OCI-M2 (cell line): ENCODE data around the gene DNAJC1.
"Not testable (repeated sequence)": the region's sequence is repeated elsewhere in the genome, so short reads cannot be mapped to it uniquely, and the experiment has no call there.

Experiments
- DNase-seq: peaks from one replicate; lab custom pipeline; 2025; ENCODE audit not compliant: unreplicated experiment; lab: John Stamatoyannopoulos, UW

Gene DNAJC1

GRCh38 chr10:21907436-21907835 is 96.1 kb downstream of the DNAJC1 start:
- DNase-seq, result no peak

DNA sequence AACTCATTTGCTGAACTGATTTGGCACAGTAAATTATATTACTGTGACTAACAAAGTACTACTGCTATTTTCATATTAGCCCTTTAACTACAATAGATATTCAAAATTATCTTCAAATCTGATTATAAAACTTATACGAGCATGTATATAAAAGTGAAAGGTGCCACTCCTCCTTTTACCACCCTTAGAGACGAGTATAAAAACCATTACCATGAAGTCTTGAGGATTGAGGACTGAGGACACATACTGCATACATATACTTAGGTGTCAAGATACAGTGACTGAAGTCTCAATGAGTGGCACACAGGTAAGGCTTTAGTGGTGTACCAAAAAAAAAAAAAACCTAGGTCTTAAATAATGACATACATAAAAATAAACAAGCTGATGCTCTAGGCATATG is 98.6 kb downstream of the DNAJC1 start:
- DNase-seq, result no peak

DNA sequence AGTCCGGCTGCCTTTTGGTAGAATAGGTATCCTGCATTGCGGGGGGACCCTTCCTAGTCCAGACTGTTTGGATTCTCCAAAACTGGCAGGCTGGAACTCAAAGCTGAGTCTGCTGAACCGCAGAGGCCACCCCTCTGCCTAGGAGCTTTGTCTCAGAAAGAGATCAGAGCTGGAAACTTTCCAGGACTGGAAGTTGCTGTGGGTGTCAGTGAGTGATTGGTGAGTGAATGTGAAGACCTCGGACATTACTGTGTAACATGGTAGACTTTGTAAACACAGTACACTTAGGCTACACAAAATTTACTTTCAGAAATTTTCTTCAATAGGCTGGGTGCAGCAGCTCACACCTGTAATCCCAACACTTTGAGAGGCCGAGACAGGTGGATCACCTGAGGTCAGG is 103.8 kb downstream of the DNAJC1 start:
- no peak for DNase-seq

DNA sequence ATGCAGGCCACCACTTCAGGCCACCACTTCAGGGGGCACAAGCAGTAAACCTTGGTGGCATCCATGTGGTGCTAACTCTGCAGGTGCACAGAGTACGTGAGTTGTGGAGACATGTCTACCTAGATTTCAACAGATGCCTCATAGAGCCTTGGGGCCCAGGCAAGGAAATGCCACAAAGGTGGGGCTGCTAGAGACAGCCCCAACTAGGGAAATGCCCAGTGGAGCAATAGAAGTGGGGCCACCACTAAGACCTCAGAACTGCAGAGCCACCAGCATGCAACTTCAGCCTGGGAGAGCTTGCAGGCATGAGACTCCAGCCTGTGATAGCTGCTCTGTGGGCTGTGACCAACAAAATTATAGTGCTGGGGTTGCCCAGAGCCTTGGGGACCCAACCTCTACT is 107.6 kb downstream of the DNAJC1 start:
- no peak for DNase-seq

GRCh38 chr10:21894648-21895342 is 108.7 kb downstream of the DNAJC1 start:
- DNase-seq, result no peak

DNA sequence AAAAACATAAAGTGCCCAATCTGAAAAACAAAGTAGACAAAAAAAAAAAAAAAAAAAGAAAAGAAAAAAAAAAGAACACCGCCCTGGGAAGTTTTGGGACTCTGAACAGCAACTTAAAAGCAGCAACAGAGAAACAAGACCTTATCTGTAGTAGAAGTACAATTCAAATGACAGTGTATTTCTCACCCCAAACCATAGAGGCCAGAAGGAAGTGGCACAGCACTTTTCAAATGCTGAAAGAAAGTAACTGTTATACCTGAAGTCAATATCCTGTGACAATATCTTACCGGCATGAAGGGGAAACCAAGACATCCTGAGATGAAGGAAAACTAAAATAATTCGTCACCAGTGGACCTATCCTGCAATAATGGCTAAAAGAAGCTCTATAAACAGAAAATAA is 112.1 kb downstream of the DNAJC1 start:
- no peak for DNase-seq

DNA sequence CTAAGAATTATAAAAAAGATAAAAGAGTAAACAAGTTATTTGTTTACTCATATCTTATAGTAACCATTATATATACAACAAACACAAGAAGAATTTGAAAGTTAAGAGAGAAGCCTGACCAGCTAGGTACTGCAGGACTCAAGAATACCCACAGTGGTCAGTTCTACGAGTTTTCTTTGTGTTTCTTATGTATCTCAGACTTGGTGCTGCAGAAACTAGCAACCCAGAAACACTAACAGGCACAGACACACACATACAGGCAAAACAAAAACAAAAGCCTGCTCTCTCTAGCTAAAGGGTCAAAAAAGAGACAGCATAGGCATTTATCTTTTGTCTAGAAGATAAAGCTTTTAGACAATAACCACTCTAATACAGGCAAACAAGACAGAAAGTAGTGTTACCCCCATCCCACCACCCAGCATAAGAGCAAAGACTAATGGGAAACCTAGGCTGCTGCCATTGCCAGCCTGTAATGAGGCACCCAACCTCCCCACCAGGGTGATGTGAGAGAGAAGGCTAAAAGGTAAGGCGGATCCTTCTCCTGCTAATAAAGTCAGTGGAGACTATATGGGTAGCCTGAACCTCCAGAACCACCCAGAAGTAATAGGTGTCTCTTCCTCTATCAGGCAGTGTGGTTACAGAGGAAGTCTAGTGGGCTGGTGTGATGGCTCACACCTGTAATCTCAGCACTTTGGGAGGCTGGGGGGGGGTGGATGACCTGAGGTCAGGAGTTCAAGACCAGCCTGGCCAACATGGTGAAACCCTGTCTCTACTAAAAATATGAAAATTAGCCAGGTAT is 113.9 kb downstream of the DNAJC1 start:
- DNase-seq, result no peak

DNA sequence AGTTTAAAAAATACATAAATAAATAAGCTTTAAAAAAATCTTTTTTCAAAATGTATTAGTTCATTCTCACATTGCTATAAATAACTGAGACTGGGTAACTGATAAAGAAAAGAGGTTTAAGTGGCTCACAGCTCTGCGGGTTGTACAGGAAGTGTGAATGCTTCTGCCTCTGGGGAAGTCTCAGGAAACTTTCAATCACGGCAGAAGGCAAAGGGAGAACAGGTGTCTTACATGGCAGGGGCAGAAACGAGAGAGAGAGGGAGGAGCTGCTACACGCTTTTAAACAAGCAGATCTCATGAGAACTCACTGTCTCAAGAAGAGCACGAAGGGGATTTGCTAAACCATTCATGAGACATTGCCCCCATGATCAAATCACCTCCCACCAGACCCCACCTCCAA is 114.6 kb downstream of the DNAJC1 start:
- no peak for DNase-seq

- DNase-seq, result no peak
Measured at GRCh38 chr10:21885940-21886339, 117.6 kb downstream of the DNAJC1 start.

- no peak for DNase-seq
Measured at GRCh38 chr10:21873198-21873597, 130.3 kb downstream of the DNAJC1 start.

GRCh38 chr10:21872771-21873170 is 130.8 kb downstream of the DNAJC1 start:
- not testable (repeated sequence) for DNase-seq

- DNase-seq, result no peak
Measured at GRCh38 chr10:21870849-21871248, 132.7 kb downstream of the DNAJC1 start.

DNA sequence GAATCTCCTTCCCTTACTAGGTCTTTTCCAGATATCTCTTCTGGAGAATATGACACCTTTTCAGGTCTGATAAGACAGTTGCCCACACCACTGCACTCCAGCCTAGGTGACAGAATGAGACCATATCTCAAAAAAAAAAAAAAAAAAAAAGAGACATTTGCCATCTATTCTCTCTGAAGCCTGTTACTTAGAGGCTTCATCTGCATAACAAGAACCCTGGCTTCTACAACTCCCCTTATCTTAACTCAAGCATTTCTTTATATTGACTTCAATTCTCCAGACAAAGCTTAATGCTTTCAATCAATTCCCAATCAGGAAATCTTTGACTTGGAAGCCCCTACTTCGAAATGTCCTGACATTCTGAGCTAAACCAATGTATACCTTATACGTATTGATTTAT is 134.4 kb downstream of the DNAJC1 start:
- DNase-seq, result not testable (repeated sequence)

- DNase-seq, result no peak
Measured at GRCh38 chr10:21860718-21861117, 142.8 kb downstream of the DNAJC1 start.

DNA sequence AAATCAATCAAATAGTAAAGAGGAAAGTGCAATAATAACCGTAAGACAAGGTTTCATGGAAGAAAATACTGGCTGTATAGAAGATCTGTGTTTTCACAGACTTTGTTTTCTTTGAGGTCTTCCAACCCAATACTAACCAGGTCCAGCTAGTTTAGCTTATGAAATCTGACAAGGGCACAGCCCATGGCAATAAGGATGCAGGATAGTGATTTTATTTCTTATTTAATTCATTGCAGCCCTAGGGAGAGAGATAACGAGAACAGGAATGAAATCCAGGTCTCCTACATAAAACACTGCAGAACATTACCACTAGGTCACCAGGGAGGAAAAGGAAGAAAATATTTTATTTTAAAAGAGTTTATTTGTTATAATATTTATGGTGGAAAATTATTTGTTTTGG is 145.1 kb downstream of the DNAJC1 start:
- no peak for DNase-seq

- no peak for DNase-seq
Measured at GRCh38 chr10:21849607-21850006, 153.9 kb downstream of the DNAJC1 start.

DNA sequence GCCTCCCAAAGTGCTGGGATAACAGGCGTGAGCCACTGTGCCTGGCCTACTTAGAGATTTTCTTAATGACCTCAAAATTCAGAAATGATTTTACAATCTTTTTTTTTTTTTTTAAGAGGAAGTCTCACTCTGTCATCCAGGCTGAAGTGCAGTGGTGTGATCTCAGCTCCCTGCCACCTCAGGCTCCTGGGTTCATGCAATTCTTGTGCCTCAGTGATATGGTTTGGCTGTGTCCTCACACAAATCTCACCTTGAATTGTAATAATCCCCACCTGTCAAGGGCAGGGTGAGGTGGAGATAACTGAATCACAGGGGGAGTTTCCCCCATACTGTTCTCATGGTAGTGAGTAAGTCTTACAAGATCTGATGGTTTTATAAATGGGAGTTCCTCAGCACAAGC is 159.9 kb downstream of the DNAJC1 start:
- no peak for DNase-seq

GRCh38 chr10:21841273-21841672 is 162.3 kb downstream of the DNAJC1 start:
- DNase-seq, result not testable (repeated sequence)

GRCh38 chr10:21837487-21837886 is 166.0 kb downstream of the DNAJC1 start:
- DNase-seq, result not testable (repeated sequence)

DNA sequence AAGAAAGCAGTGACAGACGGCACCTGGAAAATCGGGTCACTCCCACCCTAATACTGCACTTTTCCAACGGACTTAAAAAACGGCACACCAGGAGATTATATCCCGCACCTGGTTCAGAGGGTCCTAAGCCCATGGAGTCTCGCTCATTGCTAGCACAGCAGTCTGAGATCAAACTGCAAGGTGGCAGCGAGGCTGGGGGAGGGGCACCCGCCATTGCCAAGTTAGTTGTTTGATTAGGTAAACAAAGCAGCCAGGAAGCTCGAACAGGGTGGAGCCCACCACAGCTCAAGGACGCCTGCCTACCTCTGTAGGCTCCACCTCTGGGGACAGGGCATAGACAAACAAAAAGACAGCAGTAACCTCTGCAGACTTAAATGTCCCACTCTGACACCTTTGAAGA is 169.0 kb downstream of the DNAJC1 start:
- DNase-seq, result not testable (repeated sequence)

DNA sequence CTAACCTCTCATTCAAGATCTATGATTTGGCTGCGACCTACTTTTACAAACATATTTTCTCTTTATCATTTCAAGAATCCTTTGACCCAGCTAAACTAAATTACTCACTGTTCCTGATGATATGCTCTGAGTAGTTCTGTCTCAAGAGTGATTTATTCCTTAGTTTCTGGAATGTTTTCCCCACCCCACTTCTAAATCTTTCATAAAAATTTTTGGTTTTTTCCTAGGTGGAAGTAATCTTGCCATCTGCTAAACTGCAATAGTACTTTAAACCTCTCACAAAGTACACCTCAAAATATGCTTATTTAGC is 170.8 kb downstream of the DNAJC1 start:
- DNase-seq, result no peak

DNA sequence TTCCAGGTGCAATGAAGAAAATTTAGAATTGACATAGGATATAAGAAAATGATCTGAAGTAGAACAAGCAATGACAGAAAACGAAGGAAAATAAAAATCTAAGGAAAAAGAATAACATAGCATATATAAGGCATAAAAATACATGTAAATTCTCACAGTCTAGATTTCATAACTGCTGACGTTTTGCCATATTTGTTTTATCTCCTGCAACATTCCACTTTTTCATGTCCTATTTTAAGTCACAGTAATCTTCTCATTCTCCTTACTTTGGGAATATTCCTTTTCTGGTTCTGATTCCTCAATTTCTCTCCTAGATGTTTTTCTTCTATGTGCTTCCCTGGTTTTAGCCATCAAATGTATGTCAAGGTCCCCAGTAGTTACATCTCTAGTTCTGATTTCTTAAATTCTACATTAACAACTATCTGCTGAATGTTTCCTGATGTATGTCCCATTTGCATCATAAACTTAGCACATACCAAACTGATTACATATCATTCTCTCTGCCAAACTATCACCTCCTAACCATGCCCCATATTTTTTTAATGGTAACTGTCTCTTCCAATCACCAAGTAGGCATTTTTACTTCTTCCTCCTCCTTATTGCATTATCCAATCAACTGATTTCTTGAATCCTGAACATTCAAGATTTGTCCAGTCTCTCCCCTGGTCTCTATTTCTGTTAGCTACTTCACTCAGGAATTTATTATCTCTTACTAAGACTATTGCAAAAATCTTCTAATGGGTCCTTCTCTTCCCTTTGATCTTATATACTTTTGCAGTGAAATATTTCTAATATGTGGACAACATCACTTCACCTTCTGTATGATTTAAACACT is 171.3 kb downstream of the DNAJC1 start:
- no peak for DNase-seq
